Skeletal muscle tissue (tissue), 4 donors: ENCODE measurements around the gene UCK1. TPM values are rescaled to one million over a fixed set of nuclear protein-coding genes. Genes with fewer than 3 reads are reported as not detected.
"Not testable (repeated sequence)": the region's sequence is repeated elsewhere in the genome, so short reads cannot be mapped to it uniquely, and the experiment has no call there.

Experiments
- H3K27ac ChIP-seq: one replicate; pipeline ENCODE4 v1.7.0; 2013; ENCODE audit warnings: mild to moderate bottlenecking, low read depth, low read length, inconsistent platforms
- H3K27me3 ChIP-seq, 3 donors: one replicate each; pipeline ENCODE4 v1.7.0; 2013; ENCODE audit warnings: low read length in 3 of 3; ENCODE audit not compliant: control insufficient read depth in 3 of 3, insufficient read depth in 3 of 3
- H3K36me3 ChIP-seq, 3 donors: one replicate each; pipeline ENCODE4 v1.7.0; 2013; ENCODE audit warnings: low read length in 3 of 3; ENCODE audit not compliant: control insufficient read depth in 3 of 3, insufficient read depth in 3 of 3
- H3K4me1 ChIP-seq, 3 donors: one replicate each; pipeline ENCODE4 v1.7.0; 2013; ENCODE audit warnings: low read length in 3 of 3, mild to moderate bottlenecking in 3 of 3; ENCODE audit not compliant: control insufficient read depth in 3 of 3, insufficient read depth in 3 of 3
- H3K4me3 ChIP-seq, 3 donors: one replicate each; pipeline ENCODE4 v1.7.0; 2013; ENCODE audit warnings: low read length in 3 of 3
- H3K9ac ChIP-seq, 3 donors: one replicate each; pipeline ENCODE4 v1.7.0; 2013; ENCODE audit warnings: low read length in 3 of 3, mild to moderate bottlenecking in 3 of 3, moderate library complexity in 2 of 3, low read depth in 1 of 3
- H3K9me3 ChIP-seq, 3 donors: one replicate each; pipeline ENCODE4 v1.7.0; 2013; ENCODE audit warnings: low read length in 3 of 3; ENCODE audit not compliant: control insufficient read depth in 3 of 3
- total RNA-seq: library from RNA; depleted of rRNA; stranded (reverse); fragments of >200 nt; gene quantifications from one replicate; pipeline ENCODE4 v1.2.3, GENCODE V29; 2014
- donor health status: Osteomylitis.

Gene UCK1
- total RNA-seq, 1 donor from 2014 or later = 9.4 TPM

- Histone ChIP-seq H3K36me3 (peaks cover 81 to 89% (median 83%) of the 10 kb centered on the region in 3 donors), H3K9ac (no peak overlapping the region), H3K9me3 (no peaks in the 10 kb centered on the region), H3K4me1 (peaks cover 5 to 7% (median 6%) of the 10 kb centered on the region in 3 donors), H3K27me3 (no peaks in the 10 kb centered on the region), H3K27ac (no peak overlapping the region), H3K4me3 (no peak overlapping the region)
These were observed 8.0 kb downstream of the UCK1 start for GRCh38 chr9:131523086-131523388.

DNA sequence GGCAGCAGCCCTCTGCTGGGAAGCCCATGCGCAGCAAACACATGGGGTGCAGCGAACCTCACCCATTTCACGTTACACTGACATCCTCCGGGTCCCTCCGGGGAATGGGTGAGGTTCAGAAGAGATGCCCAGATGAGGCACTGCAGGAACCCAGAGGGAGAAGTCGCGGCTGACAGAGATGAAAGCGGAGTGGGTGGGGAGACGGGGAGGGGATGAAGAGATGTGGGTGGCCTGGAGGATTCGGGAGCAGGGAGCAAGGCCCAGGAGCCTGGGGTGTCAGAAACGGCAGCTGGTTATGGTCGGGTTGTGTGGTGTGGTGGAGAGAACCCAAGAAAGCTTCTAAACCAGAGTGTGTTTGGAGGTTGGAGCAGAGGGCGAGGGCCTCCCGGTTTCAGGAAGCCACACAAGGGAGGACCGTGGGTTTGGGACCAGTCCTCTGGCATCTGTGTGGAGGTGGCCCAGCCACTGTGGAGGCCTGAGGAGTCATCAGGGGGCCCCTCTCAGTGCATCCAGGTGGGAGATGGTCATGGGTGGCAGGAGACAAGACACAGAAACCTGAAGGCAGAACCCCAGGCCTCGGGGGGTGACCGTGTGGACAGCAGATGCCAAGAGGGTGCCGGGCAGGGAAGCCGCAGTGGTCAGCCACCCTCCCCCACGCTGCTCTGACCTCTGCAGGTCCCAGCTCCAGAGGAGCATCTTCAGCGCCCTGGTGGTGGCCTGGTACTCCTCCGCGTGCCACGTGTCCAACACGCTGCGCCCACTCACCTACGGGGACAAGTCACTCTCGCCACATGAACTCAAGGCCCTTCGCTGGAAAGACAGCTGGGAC lies 8.6 kb downstream of the UCK1 start:
- Histone ChIP-seq H3K36me3 (peaks cover 79 to 87% (median 83%) of the 10 kb centered on the region in 3 donors), H3K9me3 (no peaks in the 10 kb centered on the region), H3K27me3 (no peaks in the 10 kb centered on the region), H3K27ac (no peak overlapping the region), H3K4me3 (no peak overlapping the region), H3K4me1 (peaks cover 9 to 13% (median 12%) of the 10 kb centered on the region in 3 donors), H3K9ac (no peak overlapping the region)

DNA sequence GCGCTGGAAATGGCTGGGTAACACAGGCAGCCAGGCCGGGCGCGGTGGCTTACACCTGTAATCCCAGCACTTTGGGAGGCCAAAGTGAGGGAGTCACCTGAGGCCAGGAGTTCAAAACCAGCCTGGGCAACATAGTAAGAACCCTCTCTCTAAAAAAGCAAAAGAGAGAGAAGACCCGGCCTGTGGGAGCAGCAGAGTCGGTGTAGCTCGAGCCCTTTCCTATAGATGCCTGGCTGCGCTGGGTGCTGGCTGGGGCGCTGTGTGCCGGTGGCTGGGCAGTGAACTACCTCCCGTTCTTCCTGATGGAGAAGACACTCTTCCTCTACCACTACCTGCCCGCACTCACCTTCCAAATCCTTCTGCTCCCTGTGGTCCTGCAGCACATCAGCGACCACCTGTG lies 9.2 kb downstream of the UCK1 start:
- no peak overlapping the region for H3K9ac ChIP-seq
- H3K27me3 ChIP-seq = no peaks in the 10 kb centered on the region
- no peak overlapping the region for H3K27ac ChIP-seq
- H3K9me3 ChIP-seq = no peaks in the 10 kb centered on the region
- peaks cover 10 to 15% (median 14%) of the 10 kb centered on the region in 3 donors for H3K4me1 ChIP-seq
- peaks cover 80 to 86% (median 82%) of the 10 kb centered on the region in 3 donors for H3K36me3 ChIP-seq
- H3K4me3 ChIP-seq = no peak overlapping the region

GRCh38 chr9:131521203-131521602 lies 9.9 kb downstream of the UCK1 start:
- peaks cover 79 to 86% (median 84%) of the 10 kb centered on the region in 3 donors for H3K36me3 ChIP-seq
- no peak overlapping the region for H3K9ac ChIP-seq
- H3K9me3 ChIP-seq = no peaks in the 10 kb centered on the region
- no peak overlapping the region for H3K27ac ChIP-seq
- no peak overlapping the region for H3K4me3 ChIP-seq
- peaks cover 10 to 16% (median 15%) of the 10 kb centered on the region in 3 donors for H3K4me1 ChIP-seq
- H3K27me3 ChIP-seq = no peaks in the 10 kb centered on the region

- H3K36me3 ChIP-seq = peaks cover 81 to 87% (median 84%) of the 10 kb centered on the region in 3 donors
- peaks cover 10 to 16% (median 15%) of the 10 kb centered on the region in 3 donors for H3K4me1 ChIP-seq
- no peak overlapping the region for H3K9ac ChIP-seq
- H3K27ac ChIP-seq = no peak overlapping the region
- H3K9me3 ChIP-seq = no peaks in the 10 kb centered on the region
- H3K27me3 ChIP-seq = no peaks in the 10 kb centered on the region
- H3K4me3 ChIP-seq = no peak overlapping the region
These were observed 10.6 kb downstream of the UCK1 start for GRCh38 chr9:131520503-131520902.

- Histone ChIP-seq H3K27ac (peak overlapping the region; percentile 60), H3K4me1 (peaks cover 10 to 24% (median 15%) of the 10 kb centered on the region in 3 donors), H3K9me3 (no peaks in the 10 kb centered on the region), H3K36me3 (peaks cover 79 to 83% (median 80%) of the 10 kb centered on the region in 3 donors), H3K9ac (peak overlapping the region in 1 of 3 donors; percentile 76), H3K27me3 (no peaks in the 10 kb centered on the region), H3K4me3 (no peak overlapping the region)
These were observed 12.5 kb downstream of the UCK1 start for GRCh38 chr9:131518553-131518952.

- Histone ChIP-seq H3K27me3 (no peaks in the 10 kb centered on the region), H3K4me1 (peaks cover 10 to 24% (median 15%) of the 10 kb centered on the region in 3 donors), H3K4me3 (peak overlapping the region in 1 of 3 donors; percentile 14), H3K9me3 (no peaks in the 10 kb centered on the region), H3K36me3 (peaks cover 80 to 83% (median 80%) of the 10 kb centered on the region in 3 donors), H3K27ac (peak overlapping the region; percentile 60), H3K9ac (peak overlapping the region in 2 of 3 donors; percentile 46 to 76)
These were observed 13.3 kb downstream of the UCK1 start for GRCh38 chr9:131517761-131518190.

DNA sequence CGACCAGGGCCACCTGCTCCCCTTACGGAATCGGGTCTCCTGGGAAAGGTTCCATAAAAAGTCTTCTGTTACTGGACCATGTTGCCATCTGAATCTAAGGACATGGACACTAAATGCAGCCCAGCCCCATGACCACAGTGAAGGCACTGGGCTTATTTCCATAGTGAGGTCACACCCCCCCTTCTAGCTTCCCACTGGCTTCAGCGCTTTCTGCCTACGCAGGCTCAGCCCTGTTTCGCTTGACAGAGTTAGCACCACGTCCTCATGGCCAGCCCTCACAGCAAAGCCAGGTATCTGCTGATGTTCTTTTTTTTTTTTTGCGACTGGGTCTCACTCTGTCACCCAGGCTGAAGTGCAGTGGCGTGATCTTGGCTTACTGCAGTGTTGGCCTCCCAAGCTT lies 14.1 kb downstream of the UCK1 start:
- no peak overlapping the region for H3K4me3 ChIP-seq
- peaks cover 10 to 24% (median 15%) of the 10 kb centered on the region in 3 donors for H3K4me1 ChIP-seq
- no peaks in the 10 kb centered on the region for H3K27me3 ChIP-seq
- no peak overlapping the region for H3K9ac ChIP-seq
- H3K9me3 ChIP-seq = no peaks in the 10 kb centered on the region
- no peak overlapping the region for H3K27ac ChIP-seq
- H3K36me3 ChIP-seq = peaks cover 78 to 80% (median 80%) of the 10 kb centered on the region in 3 donors

DNA sequence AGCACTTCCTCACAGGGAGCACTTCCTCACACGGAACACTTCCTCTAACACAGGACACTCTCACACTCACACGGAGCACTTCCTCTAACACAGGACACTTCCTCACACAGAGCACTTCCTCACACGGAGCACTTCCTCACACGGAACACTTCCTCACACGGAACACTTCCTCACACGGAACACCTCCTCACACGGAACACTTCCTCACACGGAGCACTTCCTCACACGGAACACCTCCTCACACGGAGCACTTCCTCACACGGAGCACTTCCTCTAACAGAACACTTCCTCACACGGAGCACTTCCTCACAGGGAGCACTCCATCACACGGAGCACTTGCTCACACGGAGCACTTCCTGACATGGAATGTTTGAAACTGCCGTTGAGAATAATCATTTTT lies 15.0 kb downstream of the UCK1 start:
- peaks cover 10 to 24% (median 15%) of the 10 kb centered on the region in 3 donors for H3K4me1 ChIP-seq
- no peaks in the 10 kb centered on the region for H3K27me3 ChIP-seq
- H3K27ac ChIP-seq = no peak overlapping the region
- H3K4me3 ChIP-seq = no peak overlapping the region
- no peak overlapping the region for H3K9ac ChIP-seq
- no peaks in the 10 kb centered on the region for H3K9me3 ChIP-seq
- peaks cover 78 to 80% (median 80%) of the 10 kb centered on the region in 3 donors for H3K36me3 ChIP-seq

GRCh38 chr9:131515559-131516031 lies 15.5 kb downstream of the UCK1 start:
- not testable (repeated sequence) for H3K4me3 ChIP-seq, H3K27me3 ChIP-seq, H3K9ac ChIP-seq, H3K9me3 ChIP-seq, H3K27ac ChIP-seq
- Histone ChIP-seq H3K36me3 (peaks cover 78 to 83% (median 82%) of the 10 kb centered on the region in 3 donors), H3K4me1 (peaks cover 10 to 24% (median 15%) of the 10 kb centered on the region in 3 donors)
